K562 (cell line): ENCODE results near the gene MTHFR.

Source experiments
- CBFB ChIP-seq: sonication (generic); formaldehyde crosslinking; IDR thresholded peaks from 2 replicates; pipeline ENCODE4 v1.4.0; 2020; ENCODE audit warnings: mild to moderate bottlenecking, missing genetic modification reagents
- CTCF ChIP-seq, 3 experiments: IDR thresholded peaks in 2 of 3; conservative IDR thresholded peaks in 1 of 3; 2 replicates each; pipeline ENCODE4 v1.5.1; 2011 to 2012; ENCODE audit warnings: low read length in 3 of 3, mild to moderate bottlenecking in 3 of 3, control low read depth in 2 of 3, improper control_type of control experiment in 1 of 3, inconsistent platforms in 1 of 3, low read depth in 1 of 3, mixed read lengths in 1 of 3, moderate library complexity in 1 of 3; ENCODE audit not compliant: insufficient read depth in 2 of 3
- KDM4B ChIP-seq, 2 experiments: fragments of 450-650 bp in 1 of 2; sonication (generic) in 1 of 2; IDR thresholded peaks; 2 replicates each; pipeline ENCODE4 v1.6.1; 2016 to 2017; ENCODE audit warnings: borderline replicate concordance in 2 of 2, antibody characterized with exemption in 1 of 2, low read depth in 1 of 2, mild to moderate bottlenecking in 1 of 2
- MTA1 ChIP-seq: fragments of 450-650 bp; IDR thresholded peaks from 2 replicates; pipeline ENCODE4 v1.6.1; 2017; ENCODE audit warnings: borderline replicate concordance

DNA sequence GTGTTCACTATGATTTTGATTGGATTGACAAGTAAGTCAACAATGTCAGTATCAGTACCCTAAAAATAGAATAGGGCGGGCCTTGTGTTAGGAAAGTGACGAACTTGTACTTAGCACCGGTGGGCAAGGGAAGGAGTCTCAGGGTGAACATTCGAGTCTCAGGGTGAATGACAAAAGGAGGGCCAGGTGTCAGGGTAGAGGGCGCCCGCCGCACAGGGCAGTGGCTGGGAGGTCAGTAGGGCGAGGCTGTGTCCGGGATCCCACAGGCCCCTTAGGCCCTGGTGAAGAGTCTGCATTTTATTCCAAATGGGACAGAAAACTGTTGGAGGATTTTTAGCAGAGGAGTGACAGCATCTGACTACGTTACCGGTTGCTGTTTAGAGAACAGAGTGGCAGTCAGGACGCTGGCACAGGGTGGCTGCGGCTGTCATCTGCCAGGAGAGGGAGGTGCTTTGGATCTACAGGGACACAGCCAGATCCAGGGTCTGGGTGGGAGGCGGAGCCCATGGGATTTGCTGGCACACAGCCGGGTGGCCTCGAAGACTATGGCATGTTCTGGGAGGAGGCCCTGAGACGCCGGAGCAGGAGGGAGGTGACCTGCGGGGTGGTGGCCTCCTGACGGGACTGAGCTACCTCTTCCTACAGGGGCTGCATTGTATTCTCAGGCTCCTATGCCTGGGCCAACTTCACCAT, 58.8 kb downstream of the MTHFR start:
- TF ChIP-seq CBFB (no peak), MTA1 (no peak), CTCF (IDR thresholded peaks at IDR 0.05 in 2 of 3, conservative IDR thresholded peaks at IDR 0.05 in 1 of 3; ENCODE audit: insufficient read depth in 2 of 3, low read depth in 1 of 3, low read length in 3 of 3) (no peak), KDM4B (IDR thresholded peaks at IDR 0.05; ENCODE audit: borderline replicate concordance in 2 of 2, low read depth in 1 of 2) (no peak)
